Liver (tissue), 9 donors: ENCODE data around the gene TMEM244. TPM values are rescaled to one million over a fixed set of nuclear protein-coding genes. Genes with fewer than 3 reads are reported as not detected.

Experiments
- DNase-seq: peaks from one replicate; pipeline ENCODE4 v3.0.0-alpha.2; 2017; ENCODE audit warnings: low spot score
- H3K27ac ChIP-seq, 2 donors: one replicate each; pipeline ENCODE4 v1.7.0; 2013; ENCODE audit warnings: inconsistent platforms in 2 of 2, low read length in 2 of 2, control low read depth in 1 of 2, low read depth in 1 of 2, mild to moderate bottlenecking in 1 of 2
- H3K27me3 ChIP-seq, 4 donors: one replicate each; pipeline versions ENCODE4 v1.6.1 to v1.7.0; 2013; ENCODE audit warnings: low read length in 3 of 4, inconsistent platforms in 1 of 4, mild to moderate bottlenecking in 1 of 4, moderate library complexity in 1 of 4; ENCODE audit not compliant: control insufficient read depth in 4 of 4, insufficient read depth in 4 of 4
- H3K36me3 ChIP-seq, 4 donors: one replicate each; pipeline versions ENCODE4 v1.6.1 to v1.7.0; 2013; ENCODE audit warnings: low read length in 3 of 4, mild to moderate bottlenecking in 3 of 4, low read depth in 1 of 4, moderate library complexity in 1 of 4; ENCODE audit not compliant: control insufficient read depth in 4 of 4, insufficient read depth in 3 of 4
- H3K4me1 ChIP-seq, 4 donors: one replicate each; pipeline versions ENCODE4 v1.6.1 to v1.7.0; 2013; ENCODE audit warnings: low read length in 3 of 4, mild to moderate bottlenecking in 3 of 4, moderate library complexity in 1 of 4; ENCODE audit not compliant: control insufficient read depth in 4 of 4, insufficient read depth in 4 of 4
- H3K4me3 ChIP-seq, 3 donors: one replicate each; pipeline versions ENCODE4 v1.6.1 to v1.7.0; 2013; ENCODE audit warnings: low read length in 3 of 3, control low read depth in 1 of 3, low read depth in 1 of 3, mild to moderate bottlenecking in 1 of 3
- H3K9ac ChIP-seq, 2 donors: one replicate each; pipeline ENCODE4 v1.7.0; 2013; ENCODE audit warnings: low read length in 2 of 2, mild to moderate bottlenecking in 2 of 2, moderate library complexity in 2 of 2, control low read depth in 1 of 2, low read depth in 1 of 2
- H3K9me3 ChIP-seq, 4 donors: one replicate each; pipeline versions ENCODE4 v1.6.1 to v1.7.0; 2013; ENCODE audit warnings: low read length in 3 of 4; ENCODE audit not compliant: control insufficient read depth in 4 of 4
- CTCF ChIP-seq: fragments of 150-350 bp; IDR thresholded peaks from 2 replicates; pipeline ENCODE4 v1.5.1; 2017; ENCODE audit warnings: improper control_type of control experiment, low read depth, low read length; ENCODE audit not compliant: missing input control
- EGR1 ChIP-seq, 2 donors: IDR thresholded peaks; 2 replicates each; pipeline ENCODE4 v1.6.1; 2016 to 2018; ENCODE audit warnings: antibody characterized with exemption in 2 of 2, low read depth in 2 of 2
- FOXA1 ChIP-seq: IDR thresholded peaks from 2 replicates; pipeline ENCODE4 v1.6.1; 2016; ENCODE audit warnings: antibody characterized with exemption
- FOXA2 ChIP-seq: IDR thresholded peaks from 2 replicates; pipeline ENCODE4 v1.6.1; 2016; ENCODE audit warnings: antibody characterized with exemption
- HNF4A ChIP-seq, 2 donors: conservative IDR thresholded peaks; 2 replicates each; pipeline ENCODE4 v1.6.1; 2016; ENCODE audit warnings: antibody characterized with exemption in 2 of 2, mild to moderate bottlenecking in 2 of 2
- HNF4G ChIP-seq: IDR thresholded peaks from 2 replicates; pipeline ENCODE4 v1.6.1; 2016; ENCODE audit warnings: antibody characterized with exemption
- NR2F2 ChIP-seq: IDR thresholded peaks from 2 replicates; pipeline ENCODE4 v1.6.1; 2016; ENCODE audit warnings: antibody characterized with exemption
- RAD21 ChIP-seq, 2 donors: IDR thresholded peaks; 2 replicates each; pipeline ENCODE4 v1.6.1; 2016; ENCODE audit warnings: antibody characterized with exemption in 2 of 2, mild to moderate bottlenecking in 2 of 2
- REST ChIP-seq: IDR thresholded peaks from 2 replicates; pipeline ENCODE4 v1.6.1; 2016; ENCODE audit warnings: antibody characterized with exemption, mild to moderate bottlenecking
- RXRA ChIP-seq, 2 donors: IDR thresholded peaks; 2 replicates each; pipeline ENCODE4 v1.6.1; 2017 to 2018; ENCODE audit warnings: antibody characterized with exemption in 2 of 2, mild to moderate bottlenecking in 1 of 2
- SP1 ChIP-seq: IDR thresholded peaks from 2 replicates; pipeline ENCODE4 v1.6.1; 2018; ENCODE audit warnings: antibody characterized with exemption, mild to moderate bottlenecking
- TAF1 ChIP-seq: conservative IDR thresholded peaks from 2 replicates; pipeline ENCODE4 v1.6.1; 2016; ENCODE audit warnings: antibody characterized with exemption, mild to moderate bottlenecking
- YY1 ChIP-seq: IDR thresholded peaks from 2 replicates; pipeline ENCODE4 v1.6.1; 2016; ENCODE audit warnings: antibody characterized with exemption, mild to moderate bottlenecking
- WGBS: extraction: QIAGEN DNeasy Blood & Tissue Kit; methylation state at CpG from one replicate; pipeline ENCODE4 v1.1.7; 2013; 5-methylcytosine and 5-hydroxymethylcytosine counted together
- polyA plus RNA-seq, 2 donors: library from polyadenylated mRNA; stranded (reverse) in 1 of 2; unstranded in 1 of 2; fragments of 200-250 nt in 1 of 2; fragments of >200 nt in 1 of 2; fragmentation: Nextera tagmentation in 1 of 2; extraction: Ambion mirVana in 1 of 2; gene quantifications; one replicate each; pipeline versions ENCODE4 v1.2.1 to v1.2.3, GENCODE V29; 2013 to 2015
- total RNA-seq, 2 donors: library from RNA; depleted of rRNA; stranded (reverse); fragments of >200 nt; gene quantifications; one replicate each; pipeline ENCODE4 v1.2.3, GENCODE V29; 2014
- TF ChIP-seq, protein P1 (sequence below): IDR thresholded peaks from 2 replicates; pipeline ENCODE4 v1.6.1; 2016; ENCODE audit warnings: antibody characterized with exemption
- TF ChIP-seq, protein P2 (sequence below): IDR thresholded peaks from 2 replicates; pipeline ENCODE4 v1.6.1; 2016; ENCODE audit warnings: antibody characterized with exemption
- TF ChIP-seq, protein P3 (sequence below): IDR thresholded peaks from 2 replicates; pipeline ENCODE4 v1.6.1; 2016; ENCODE audit warnings: antibody characterized with exemption
- donor health status: healthy.
- donor health status: healthy.
- donor health status: healthy.
- donor health status: healthy.
- donor health status: healthy.

The TMEM244 gene
- total and polyA plus RNA-seq, 4 donors, result not detected

GRCh38 chr6:129884211-129884610 lies 23.1 kb upstream of the TMEM244 start:
- Histone ChIP-seq H3K4me3 (no peak overlapping the region), H3K27me3 (no peaks in the 10 kb centered on the region), H3K9ac (no peak overlapping the region), H3K9me3 (no peaks in the 10 kb centered on the region), H3K36me3 (no peaks in the 10 kb centered on the region), H3K27ac (no peak overlapping the region), H3K4me1 (no peaks in the 10 kb centered on the region)
- WGBS, result 77% methylated on average over 1 of the region's 1 CpG
- TF ChIP-seq RAD21 (IDR thresholded peaks at IDR 0.05), result no peak
- TF ChIP-seq EGR1 (IDR thresholded peaks at IDR 0.05; ENCODE audit: low read depth in 2 of 2), result no peak
- TF ChIP-seq SP1, result no peak
- TF ChIP-seq, protein P1, sequence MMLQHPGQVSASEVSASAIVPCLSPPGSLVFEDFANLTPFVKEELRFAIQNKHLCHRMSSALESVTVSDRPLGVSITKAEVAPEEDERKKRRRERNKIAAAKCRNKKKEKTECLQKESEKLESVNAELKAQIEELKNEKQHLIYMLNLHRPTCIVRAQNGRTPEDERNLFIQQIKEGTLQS, result no peak
- TF ChIP-seq NR2F2, result no peak
- TF ChIP-seq CTCF, result no peak
- TF ChIP-seq FOXA2, result no peak
- no peak for TF ChIP-seq REST
- TF ChIP-seq HNF4A (conservative IDR thresholded peaks at IDR 0.05), result no peak
- TF ChIP-seq, protein P2, sequence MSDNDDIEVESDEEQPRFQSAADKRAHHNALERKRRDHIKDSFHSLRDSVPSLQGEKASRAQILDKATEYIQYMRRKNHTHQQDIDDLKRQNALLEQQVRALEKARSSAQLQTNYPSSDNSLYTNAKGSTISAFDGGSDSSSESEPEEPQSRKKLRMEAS, result no peak
- TF ChIP-seq TAF1, result no peak
- TF ChIP-seq RXRA (IDR thresholded peaks at IDR 0.05), result no peak
- TF ChIP-seq, protein P3, sequence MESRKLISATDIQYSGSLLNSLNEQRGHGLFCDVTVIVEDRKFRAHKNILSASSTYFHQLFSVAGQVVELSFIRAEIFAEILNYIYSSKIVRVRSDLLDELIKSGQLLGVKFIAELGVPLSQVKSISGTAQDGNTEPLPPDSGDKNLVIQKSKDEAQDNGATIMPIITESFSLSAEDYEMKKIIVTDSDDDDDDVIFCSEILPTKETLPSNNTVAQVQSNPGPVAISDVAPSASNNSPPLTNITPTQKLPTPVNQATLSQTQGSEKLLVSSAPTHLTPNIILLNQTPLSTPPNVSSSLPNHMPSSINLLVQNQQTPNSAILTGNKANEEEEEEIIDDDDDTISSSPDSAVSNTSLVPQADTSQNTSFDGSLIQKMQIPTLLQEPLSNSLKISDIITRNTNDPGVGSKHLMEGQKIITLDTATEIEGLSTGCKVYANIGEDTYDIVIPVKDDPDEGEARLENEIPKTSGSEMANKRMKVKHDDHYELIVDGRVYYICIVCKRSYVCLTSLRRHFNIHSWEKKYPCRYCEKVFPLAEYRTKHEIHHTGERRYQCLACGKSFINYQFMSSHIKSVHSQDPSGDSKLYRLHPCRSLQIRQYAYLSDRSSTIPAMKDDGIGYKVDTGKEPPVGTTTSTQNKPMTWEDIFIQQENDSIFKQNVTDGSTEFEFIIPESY, result no peak
- DNase-seq, result no peak

GRCh38 chr6:129882510-129883023 lies 21.5 kb upstream of the TMEM244 start:
- Histone ChIP-seq H3K4me3 (no peak overlapping the region), H3K9ac (no peak overlapping the region), H3K27me3 (no peaks in the 10 kb centered on the region), H3K4me1 (no peaks in the 10 kb centered on the region), H3K36me3 (no peaks in the 10 kb centered on the region), H3K9me3 (no peaks in the 10 kb centered on the region), H3K27ac (no peak overlapping the region)
- 61% methylated on average over 8 of the region's 8 CpGs for WGBS
- DNase-seq, result no peak
- TF ChIP-seq, protein P3, result no peak
- TF ChIP-seq YY1 (no peak), FOXA2 (no peak), RAD21 (IDR thresholded peaks at IDR 0.05) (no peak), CTCF (no peak), FOXA1 (no peak), HNF4G (no peak), NR2F2 (no peak)
- TF ChIP-seq, protein P1, result no peak
